ENCODE measurements around the gene MMP20. TPM values are rescaled to one million over a fixed set of nuclear protein-coding genes. Genes with fewer than 3 reads are reported as not detected.

Gene MMP20
- polyA plus RNA-seq, 1 experiment: not detected

GRCh38 chr11:102528618-102529017, 96.5 kb downstream of the MMP20 start:
- ChIA-PET POLR2A (no interaction called here), CTCF (interaction anchor here (0.9 kb wide), 1 partner anchor 187 kb away, joined by 3 read pairs; no protein-coding TSS in a partner anchor)
- TF ChIP-seq CTCF (IDR thresholded peaks at IDR 0.05; ENCODE audit: low read depth, low read length): no peak
- no peaks in the 10 kb centered on the region for H3K27me3 ChIP-seq (ENCODE audit: control insufficient read depth, insufficient read depth, low read length)
- no peak for DNase-seq (ENCODE audit: low read depth, low spot score)
- no peak overlapping the region for H3K4me3 ChIP-seq (ENCODE audit: low read depth, low read length)
- H3K9me3 ChIP-seq (ENCODE audit: control insufficient read depth, insufficient read depth, low read length): no peaks in the 10 kb centered on the region
- H3K27ac ChIP-seq (ENCODE audit: low read depth, low read length): no peak overlapping the region

- H3K4me3 ChIP-seq (ENCODE audit: low read depth, low read length): no peak overlapping the region
- no peaks in the 10 kb centered on the region for H3K9me3 ChIP-seq (ENCODE audit: control insufficient read depth, insufficient read depth, low read length)
- no peaks in the 10 kb centered on the region for H3K27me3 ChIP-seq (ENCODE audit: control insufficient read depth, insufficient read depth, low read length)
- TF ChIP-seq CTCF (IDR thresholded peaks at IDR 0.05; ENCODE audit: low read depth, low read length): no peak
- ChIA-PET POLR2A (no interaction called here), CTCF (no interaction called here)
- H3K27ac ChIP-seq (ENCODE audit: low read depth, low read length): no peak overlapping the region
- no peak for DNase-seq (ENCODE audit: low read depth, low spot score)
These were observed 97.4 kb downstream of the MMP20 start for GRCh38 chr11:102527684-102528083.

- TF ChIP-seq CTCF (IDR thresholded peaks at IDR 0.05; ENCODE audit: low read depth, low read length): no peak
- ChIA-PET CTCF (no interaction called here), POLR2A (no interaction called here)
- Histone ChIP-seq H3K27me3 (ENCODE audit: control insufficient read depth, insufficient read depth, low read length) (no peaks in the 10 kb centered on the region), H3K27ac (ENCODE audit: low read depth, low read length) (no peak overlapping the region), H3K4me3 (ENCODE audit: low read depth, low read length) (no peak overlapping the region), H3K9me3 (ENCODE audit: control insufficient read depth, insufficient read depth, low read length) (no peaks in the 10 kb centered on the region)
- DNase-seq (ENCODE audit: low read depth, low spot score): no peak
These were observed 98.1 kb downstream of the MMP20 start for GRCh38 chr11:102527041-102527440.

Other genes with a start within 250 kb of the MMP20 start
- gene TMEM123, start 172.6 kb downstream of the MMP20 start, polyA plus RNA-seq (2011; rRNA removed): 287 and 434 TPM in 2 replicates
- gene MMP7, start 94.6 kb downstream of the MMP20 start, polyA plus RNA-seq (2011; rRNA removed): not detected in 2 replicates
- not detected in 2 replicates for gene MMP27, start 80.4 kb upstream of the MMP20 start, polyA plus RNA-seq (2011; rRNA removed)
- 0.04 TPM in 1 of 2 replicates, not detected in the other for gene MMP8, start 99.6 kb upstream of the MMP20 start, polyA plus RNA-seq (2011; rRNA removed)
- gene MMP10, start 155.3 kb upstream of the MMP20 start, polyA plus RNA-seq (2011; rRNA removed): 0.87 and 0.97 TPM in 2 replicates
- gene MMP1, start 172.8 kb upstream of the MMP20 start, polyA plus RNA-seq (2011; rRNA removed): 33.8 and 41.2 TPM in 2 replicates
- gene MMP3, start 218.3 kb upstream of the MMP20 start, polyA plus RNA-seq (2011; rRNA removed): 1.2 and 2.1 TPM in 2 replicates
- gene MMP12, start 249.7 kb upstream of the MMP20 start, polyA plus RNA-seq (2011; rRNA removed): not detected in 2 replicates